NCI-H1417 treated with DMSO at 0.1 percent for 48 hours (cell line): Measurements from ENCODE around the gene NPIPA8.
"Not testable (repeated sequence)": the region's sequence is repeated elsewhere in the genome, so short reads cannot be mapped to it uniquely, and the experiment has no call there.

ENCODE experiments used
- DNase-seq: peaks from one replicate; lab custom pipeline; 2025; lab: John Stamatoyannopoulos, UW

Gene NPIPA8

GRCh38 chr16:18336636-18337035 is at the start of gene NPIPA8:
Gene NPIPA8 (minus strand): TSS chr16:18336736. CDS start chr16:18332662, 4,074 bp downstream.
- not testable (repeated sequence) for DNase-seq

DNA sequence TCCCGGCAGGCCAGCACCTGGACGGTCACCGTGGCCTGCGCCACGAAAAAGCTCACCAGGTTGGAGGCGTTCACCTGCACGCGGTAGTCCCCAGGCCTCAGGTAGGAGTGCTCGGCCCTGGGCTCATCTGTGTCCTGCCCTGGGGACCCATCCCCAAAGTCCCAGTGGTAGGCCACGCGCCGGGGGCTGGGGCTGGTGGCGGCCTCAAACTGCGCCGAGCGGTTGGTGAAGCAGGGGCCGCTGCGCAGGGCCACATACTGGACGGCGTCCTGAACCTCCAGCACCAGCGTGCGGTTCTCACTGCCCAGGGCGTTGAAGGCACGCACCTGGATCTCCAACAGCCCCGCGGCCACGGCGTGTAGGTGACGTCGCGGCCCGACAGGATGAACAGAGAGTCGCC is 48.7 kb upstream of the NPIPA8 start:
- DNase-seq: not testable (repeated sequence)

- not testable (repeated sequence) for DNase-seq
These were observed 48.3 kb upstream of the NPIPA8 start for GRCh38 chr16:18384869-18385268.

GRCh38 chr16:18384098-18384636 is 47.6 kb upstream of the NPIPA8 start:
- DNase-seq: not testable (repeated sequence)

GRCh38 chr16:18382696-18383095 is 46.2 kb upstream of the NPIPA8 start:
- not testable (repeated sequence) for DNase-seq

GRCh38 chr16:18347742-18348141 is 11.2 kb upstream of the NPIPA8 start:
- not testable (repeated sequence) for DNase-seq

GRCh38 chr16:18346993-18347392 is 10.5 kb upstream of the NPIPA8 start:
- DNase-seq: not testable (repeated sequence)

- DNase-seq: not testable (repeated sequence)
These were observed 8.1 kb upstream of the NPIPA8 start for GRCh38 chr16:18344634-18345033.

DNA sequence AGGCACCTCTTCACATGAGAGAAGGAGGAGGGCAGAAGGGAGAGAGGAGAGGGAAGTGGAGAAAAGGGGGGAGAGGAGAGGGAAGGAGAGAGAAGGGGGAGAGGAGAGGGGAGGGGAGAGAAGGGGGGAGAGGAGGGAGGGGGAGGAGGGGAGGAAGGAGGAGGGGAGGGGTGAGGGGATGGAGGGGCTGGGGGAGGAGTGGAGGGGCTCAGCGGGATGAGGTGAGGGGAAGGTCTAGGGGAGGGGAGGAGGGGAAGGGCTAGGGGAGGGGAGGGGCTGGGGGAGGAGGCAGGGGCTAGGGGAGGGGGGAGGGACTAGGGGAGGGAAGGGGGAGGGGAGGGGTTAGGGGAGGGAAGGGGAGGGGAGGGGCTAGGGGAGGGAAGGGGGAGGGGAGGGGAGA is 5.5 kb upstream of the NPIPA8 start:
- DNase-seq: not testable (repeated sequence)

GRCh38 chr16:18341417-18341960 is 5.0 kb upstream of the NPIPA8 start:
- DNase-seq: not testable (repeated sequence)

- not testable (repeated sequence) for DNase-seq
These were observed 2.7 kb upstream of the NPIPA8 start for GRCh38 chr16:18339210-18339609.

DNA sequence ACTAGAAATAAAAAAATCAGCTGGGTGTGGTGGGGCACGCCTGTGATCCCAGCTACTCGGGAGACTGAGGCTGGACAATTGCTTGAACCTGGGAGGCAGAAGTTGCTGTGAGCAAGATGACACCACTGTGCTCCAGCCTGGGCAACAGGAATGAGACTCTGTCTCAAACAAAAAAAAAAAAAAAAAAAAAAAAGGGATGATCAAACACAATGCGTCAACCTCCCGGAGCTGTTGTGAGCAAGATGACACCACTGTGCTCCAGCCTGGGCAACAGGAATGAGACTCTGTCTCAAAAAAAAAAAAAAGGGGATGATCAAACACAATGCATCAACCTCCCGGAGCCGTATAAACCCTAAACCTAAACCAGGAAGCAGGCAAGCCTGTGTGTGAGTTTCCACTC is 24.7 kb downstream of the NPIPA8 start:
- DNase-seq: not testable (repeated sequence)

- DNase-seq: not testable (repeated sequence)
These were observed 27.4 kb downstream of the NPIPA8 start for GRCh38 chr16:18309159-18309558.

GRCh38 chr16:18307241-18307640 is 29.3 kb downstream of the NPIPA8 start:
- DNase-seq: not testable (repeated sequence)

GRCh38 chr16:18306066-18306465 is 30.5 kb downstream of the NPIPA8 start:
- not testable (repeated sequence) for DNase-seq

DNA sequence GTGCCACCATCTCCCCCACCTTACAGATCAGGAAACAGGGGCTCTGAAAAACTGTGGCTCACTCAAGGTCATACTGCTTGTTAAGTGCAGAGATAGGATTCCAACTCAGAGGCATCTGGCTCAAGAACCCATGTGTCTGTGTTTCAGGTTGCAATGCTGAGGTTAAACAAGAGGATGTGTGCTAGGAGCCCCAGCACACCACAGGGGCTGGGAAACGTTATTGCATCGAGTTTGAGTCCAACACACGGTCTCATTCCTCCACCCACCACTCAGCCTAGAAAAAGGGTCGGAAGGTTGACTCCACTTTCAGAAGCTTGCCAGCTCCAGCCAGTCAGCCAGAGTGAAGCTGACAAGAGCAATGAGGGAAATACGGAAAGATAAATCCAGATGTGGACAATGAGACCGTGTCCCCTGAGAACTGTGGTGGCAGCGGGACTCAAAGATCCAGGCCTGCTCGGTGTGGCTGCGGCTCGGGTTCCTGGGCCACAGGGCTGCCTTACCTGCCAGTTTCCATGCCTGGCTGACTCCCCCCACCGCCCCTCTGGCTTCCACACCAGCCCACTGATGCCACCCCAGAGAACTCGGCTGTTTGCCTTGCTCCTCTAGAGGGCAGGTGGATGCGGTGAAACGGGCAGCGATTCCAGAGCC is 33.4 kb downstream of the NPIPA8 start:
- not testable (repeated sequence) for DNase-seq

- DNase-seq: not testable (repeated sequence)
These were observed 38.8 kb downstream of the NPIPA8 start for GRCh38 chr16:18297714-18298113.

DNA sequence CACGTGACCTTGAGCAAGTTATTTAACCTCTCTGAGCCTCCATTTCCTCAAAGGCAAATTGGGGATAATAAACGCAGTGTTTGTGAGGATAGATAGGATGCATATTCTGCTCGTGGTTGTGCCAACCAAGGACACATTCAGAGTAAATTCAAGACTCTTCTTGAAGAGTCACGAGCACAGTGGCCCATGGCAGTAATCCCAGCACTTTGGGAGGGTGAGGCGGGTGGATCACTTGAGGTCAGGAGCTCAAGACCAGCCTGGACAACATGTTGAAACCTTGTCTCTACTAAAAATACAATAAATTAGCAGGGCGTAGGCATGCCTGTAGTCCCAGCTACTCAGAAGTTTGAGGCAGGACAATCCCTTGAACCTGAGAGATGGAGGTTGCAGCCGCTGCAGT is 39.6 kb downstream of the NPIPA8 start:
- DNase-seq: not testable (repeated sequence)

GRCh38 chr16:18294371-18294770 is 42.2 kb downstream of the NPIPA8 start:
- DNase-seq: not testable (repeated sequence)

DNA sequence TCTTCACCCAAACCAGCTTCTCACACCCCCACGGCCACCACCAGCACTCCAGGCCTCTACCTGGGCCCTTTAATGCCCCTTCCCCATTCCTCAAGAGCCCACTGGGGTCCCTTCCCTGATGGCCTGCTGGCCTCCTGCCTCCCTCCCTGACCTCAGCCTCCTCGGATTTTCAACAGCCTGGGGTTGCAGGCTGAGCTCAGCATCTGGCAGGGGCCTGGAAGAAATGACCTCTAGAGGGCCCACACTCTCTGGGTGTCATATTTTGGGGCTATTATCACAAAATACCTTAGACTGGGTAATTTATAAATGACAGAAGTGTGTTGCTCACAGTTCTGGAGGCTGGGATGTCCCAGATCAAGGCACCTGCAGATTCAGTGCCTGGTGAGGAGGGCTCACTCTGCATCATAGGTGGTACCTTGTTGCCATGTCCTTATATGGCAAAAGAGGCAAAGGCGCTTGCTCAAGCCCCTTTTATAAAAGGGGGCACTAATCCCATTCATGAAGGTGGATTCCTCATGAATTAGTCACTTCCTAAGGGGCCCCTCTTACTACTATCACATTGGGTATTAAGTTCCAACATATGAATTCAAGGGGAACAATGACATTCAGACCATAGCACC is 43.1 kb downstream of the NPIPA8 start:
- not testable (repeated sequence) for DNase-seq

DNA sequence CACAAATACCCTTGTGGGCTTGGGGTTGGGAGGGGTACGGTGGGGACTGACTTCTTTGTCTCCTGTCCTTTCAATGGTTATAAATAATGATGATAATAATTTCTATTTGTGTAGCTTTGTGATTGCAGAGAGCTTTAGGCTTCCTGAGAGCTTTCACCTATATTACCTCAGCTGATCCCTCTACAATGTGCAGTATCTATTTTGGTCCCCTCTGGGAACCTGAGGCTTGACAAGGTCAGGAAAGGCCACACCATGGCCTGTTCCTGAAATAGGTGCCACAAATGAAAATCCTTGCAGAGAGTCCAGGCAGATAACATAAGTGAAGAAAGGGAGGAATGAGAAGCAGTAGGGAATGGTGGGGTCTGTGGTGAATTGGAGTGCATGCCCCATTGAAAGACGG is 45.6 kb downstream of the NPIPA8 start:
- not testable (repeated sequence) for DNase-seq

- DNase-seq: not testable (repeated sequence)
These were observed 50.2 kb downstream of the NPIPA8 start for GRCh38 chr16:18286342-18286741.

- not testable (repeated sequence) for DNase-seq
These were observed 56.2 kb downstream of the NPIPA8 start for GRCh38 chr16:18280319-18280718.
